Measurements from ENCODE around the gene HIVEP1. TPM values are rescaled to one million over a fixed set of nuclear protein-coding genes. Genes with fewer than 3 reads are reported as not detected.

The HIVEP1 gene
- total RNA-seq, 1 experiment from 2014 or later, result 16.7 TPM

- Histone ChIP-seq H3K4me3 (ENCODE audit: low read depth in 2 of 2, low read length in 2 of 2) (no peak overlapping the region), H3K27ac (ENCODE audit: low read length) (no peak overlapping the region), H3K36me3 (ENCODE audit: control insufficient read depth, insufficient read depth, low read length) (no peaks in the 10 kb centered on the region), H3K4me1 (ENCODE audit: control insufficient read depth, insufficient read depth, low read length) (no peaks in the 10 kb centered on the region), H3K27me3 (ENCODE audit: control insufficient read depth, insufficient read depth, low read length) (no peaks in the 10 kb centered on the region), H3K9me3 (ENCODE audit: control insufficient read depth, insufficient read depth, low read depth, low read length) (no peaks in the 10 kb centered on the region)
- intact Hi-C loops (cut with micrococcal nuclease; ENCODE audit: unreplicated experiment), result no loop called here
- DNase-seq (ENCODE audit: low read depth, low spot score) (no peak), ATAC-seq (no peak)
- no peak for TF ChIP-seq POLR2AphosphoS5 (IDR thresholded peaks at IDR 0.05; ENCODE audit: low read depth, low read length)
- TF ChIP-seq REST (IDR thresholded peaks at IDR 0.05; ENCODE audit: insufficient read depth in 1 of 2, low read depth in 2 of 2, low read length in 1 of 2), result no peak
- TF ChIP-seq TCF7L2 (IDR thresholded peaks at IDR 0.05; ENCODE audit: low read depth, low read length), result no peak
- TF ChIP-seq SIN3A (IDR thresholded peaks at IDR 0.05; ENCODE audit: borderline replicate concordance, insufficient read depth, low read depth, low read length), result no peak
- no peak for TF ChIP-seq CTCF (IDR thresholded peaks at IDR 0.05)
- BruUV-seq (replicated peaks), result no TSS peak
- in situ Hi-C loops (cut with HindIII; ENCODE audit: low pct_unique_long_range_greater_than_20kb, low sequenced_read_pairs), result no loop called here
- CTCF ChIA-PET, result no interaction called here
- POLR2A ChIA-PET, result no interaction called here
These were observed 41.0 kb upstream of the HIVEP1 start for GRCh38 chr6:11971154-11971553.

DNA sequence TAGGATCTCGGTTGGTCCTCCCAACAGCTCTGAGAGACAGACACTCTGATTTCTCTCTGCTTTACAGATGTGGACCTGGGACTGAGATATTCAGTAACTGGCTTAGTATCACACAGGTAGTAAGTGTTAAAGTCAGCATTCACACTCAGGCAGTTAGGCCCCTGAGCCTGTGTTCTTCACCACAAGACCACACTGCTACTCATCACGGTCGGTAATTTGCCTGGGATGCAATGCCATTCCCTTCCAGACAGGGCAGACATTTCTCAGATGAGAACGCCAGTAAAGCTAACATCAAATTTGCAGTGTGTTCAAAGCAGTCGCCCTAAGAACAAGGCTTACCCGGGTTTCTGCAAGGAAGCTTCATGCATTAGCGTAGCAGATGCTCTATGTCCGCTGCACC is 39.8 kb upstream of the HIVEP1 start:
- DNase-seq (ENCODE audit: low read depth, low spot score), result no peak
- intact Hi-C loops (cut with micrococcal nuclease; ENCODE audit: unreplicated experiment), result no loop called here
- ATAC-seq, result no peak
- Histone ChIP-seq H3K27ac (ENCODE audit: low read length) (no peak overlapping the region), H3K36me3 (ENCODE audit: control insufficient read depth, insufficient read depth, low read length) (no peaks in the 10 kb centered on the region), H3K27me3 (ENCODE audit: control insufficient read depth, insufficient read depth, low read length) (no peaks in the 10 kb centered on the region), H3K4me1 (ENCODE audit: control insufficient read depth, insufficient read depth, low read length) (no peaks in the 10 kb centered on the region), H3K9me3 (ENCODE audit: control insufficient read depth, insufficient read depth, low read depth, low read length) (no peaks in the 10 kb centered on the region), H3K4me3 (ENCODE audit: low read depth in 2 of 2, low read length in 2 of 2) (no peak overlapping the region)
- TF ChIP-seq CTCF (IDR thresholded peaks at IDR 0.05) (no peak), SIN3A (IDR thresholded peaks at IDR 0.05; ENCODE audit: borderline replicate concordance, insufficient read depth, low read depth, low read length) (no peak), POLR2AphosphoS5 (IDR thresholded peaks at IDR 0.05; ENCODE audit: low read depth, low read length) (no peak), REST (IDR thresholded peaks at IDR 0.05; ENCODE audit: insufficient read depth in 1 of 2, low read depth in 2 of 2, low read length in 1 of 2) (no peak), TCF7L2 (IDR thresholded peaks at IDR 0.05; ENCODE audit: low read depth, low read length) (no peak)
- POLR2A ChIA-PET, result no interaction called here
- no TSS peak for BruUV-seq (replicated peaks)
- in situ Hi-C loops (cut with HindIII; ENCODE audit: low pct_unique_long_range_greater_than_20kb, low sequenced_read_pairs), result no loop called here
- CTCF ChIA-PET, result no interaction called here

All from Panc1 (cell line).